ENCODE data around the gene COPZ2. TPM values are rescaled to one million over a fixed set of nuclear protein-coding genes. Genes with fewer than 3 reads are reported as not detected.

Gene COPZ2
- total RNA-seq, 1 donor from 2014 or later = 34.4 TPM

DNA sequence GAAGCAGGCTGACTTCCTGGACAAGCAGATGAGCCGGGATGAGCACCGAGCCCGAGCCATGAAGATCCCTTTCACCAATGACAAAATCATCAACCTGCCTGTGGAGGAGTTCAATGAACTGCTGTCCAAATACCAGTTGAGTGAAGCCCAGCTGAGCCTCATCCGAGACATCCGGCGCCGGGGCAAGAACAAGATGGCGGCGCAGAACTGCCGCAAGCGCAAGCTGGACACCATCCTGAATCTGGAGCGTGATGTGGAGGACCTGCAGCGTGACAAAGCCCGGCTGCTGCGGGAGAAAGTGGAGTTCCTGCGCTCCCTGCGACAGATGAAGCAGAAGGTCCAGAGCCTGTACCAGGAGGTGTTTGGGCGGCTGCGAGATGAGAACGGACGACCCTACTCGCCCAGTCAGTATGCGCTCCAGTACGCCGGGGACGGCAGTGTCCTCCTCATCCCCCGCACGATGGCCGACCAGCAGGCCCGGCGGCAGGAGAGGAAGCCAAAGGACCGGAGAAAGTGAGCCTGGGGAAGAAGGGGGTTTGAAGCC lies 21.6 kb upstream of the COPZ2 start:
- Histone ChIP-seq H3K4me1 (peaks cover 29% of the 10 kb centered on the region), H3K36me3 (peaks cover 8 to 74% of the 10 kb centered on the region in 2 donors), H3K27me3 (no peaks in the 10 kb centered on the region), H3K27ac (no peak overlapping the region), H3K9me3 (no peaks in the 10 kb centered on the region), H3K4me3 (no peak overlapping the region)
- intact Hi-C loops (cut with DNase I) = loop anchor here (5.0 kb wide), 1 partner anchor 48 kb away; the partner anchor contains the start of gene SNX11
- DNase-seq (ENCODE audit: extremely low spot score in 2 of 2) = no peak
- TF ChIP-seq POLR2AphosphoS5 (IDR thresholded peaks at IDR 0.05; ENCODE audit: insufficient read depth in 1 of 2, low read depth in 1 of 2) (no peak), POLR2A (IDR thresholded peaks at IDR 0.05) (no peak), CTCF (IDR thresholded peaks at IDR 0.05) (no peak)

- Histone ChIP-seq H3K4me3 (no peak overlapping the region), H3K36me3 (peaks cover 8 to 70% of the 10 kb centered on the region in 2 donors), H3K27me3 (no peaks in the 10 kb centered on the region), H3K27ac (no peak overlapping the region), H3K9me3 (no peaks in the 10 kb centered on the region), H3K4me1 (peaks cover 35% of the 10 kb centered on the region)
- intact Hi-C loops (cut with DNase I) = loop anchor here (5.0 kb wide), 1 partner anchor 49 kb away; the partner anchor contains the start of gene SNX11
- TF ChIP-seq POLR2A (IDR thresholded peaks at IDR 0.05) (no peak), POLR2AphosphoS5 (IDR thresholded peaks at IDR 0.05; ENCODE audit: insufficient read depth in 1 of 2, low read depth in 1 of 2) (no peak), CTCF (IDR thresholded peaks at IDR 0.05) (no peak)
- no peak for DNase-seq (ENCODE audit: extremely low spot score in 2 of 2)
These were observed 21.0 kb upstream of the COPZ2 start for GRCh38 chr17:48058393-48059124.

GRCh38 chr17:48057626-48058025 lies 20.0 kb upstream of the COPZ2 start:
- TF ChIP-seq POLR2A (IDR thresholded peaks at IDR 0.05) = no peak
- no peak for TF ChIP-seq CTCF (IDR thresholded peaks at IDR 0.05)
- TF ChIP-seq POLR2AphosphoS5 (IDR thresholded peaks at IDR 0.05; ENCODE audit: insufficient read depth in 1 of 2, low read depth in 1 of 2) = no peak
- DNase-seq (ENCODE audit: extremely low spot score in 2 of 2) = no peak
- peaks cover 8 to 64% of the 10 kb centered on the region in 2 donors for H3K36me3 ChIP-seq
- no peaks in the 10 kb centered on the region for H3K9me3 ChIP-seq
- no peak overlapping the region for H3K4me3 ChIP-seq
- intact Hi-C loops (cut with DNase I) = loop anchor here (5.0 kb wide), 1 partner anchor 50 kb away; the partner anchor contains the start of gene SNX11
- no peaks in the 10 kb centered on the region for H3K27me3 ChIP-seq
- no peak overlapping the region for H3K27ac ChIP-seq
- peaks cover 45% of the 10 kb centered on the region for H3K4me1 ChIP-seq

- Histone ChIP-seq H3K27ac (no peak overlapping the region), H3K27me3 (no peaks in the 10 kb centered on the region), H3K4me1 (peaks cover 52% of the 10 kb centered on the region), H3K36me3 (peaks cover 8 to 57% of the 10 kb centered on the region in 2 donors), H3K9me3 (no peaks in the 10 kb centered on the region), H3K4me3 (no peak overlapping the region)
- no peak for DNase-seq (ENCODE audit: extremely low spot score in 2 of 2)
- intact Hi-C loops (cut with DNase I) = loop anchor here (5.0 kb wide), 1 partner anchor 50 kb away; the partner anchor contains the start of gene SNX11
- TF ChIP-seq POLR2AphosphoS5 (IDR thresholded peaks at IDR 0.05; ENCODE audit: insufficient read depth in 1 of 2, low read depth in 1 of 2) (no peak), CTCF (IDR thresholded peaks at IDR 0.05) (no peak), POLR2A (IDR thresholded peaks at IDR 0.05) (no peak)
These were observed 19.3 kb upstream of the COPZ2 start for GRCh38 chr17:48056879-48057278.
